Neuronal stem cell (in vitro differentiated cells): ENCODE measurements around the gene PHACTR3.

Experiments
- DNase-seq: peaks from one replicate; pipeline ENCODE4 v3.0.0-alpha.2; 2013; ENCODE audit warnings: low spot score
- H2AFZ ChIP-seq: one replicate; pipeline ENCODE4 v1.6.1; 2013; ENCODE audit warnings: mild to moderate bottlenecking, low read length, inconsistent platforms
- H2AK5ac ChIP-seq: 2 replicates; pipeline ENCODE4 v1.6.1; 2013; ENCODE audit warnings: low read depth, mild to moderate bottlenecking, inconsistent platforms, low read length, moderate library complexity, mixed read lengths
- H2BK120ac ChIP-seq: 2 replicates; pipeline ENCODE4 v1.6.1; 2013; ENCODE audit warnings: low read depth, mild to moderate bottlenecking, inconsistent platforms, low read length, moderate library complexity, mixed read lengths
- H2BK12ac ChIP-seq: one replicate; pipeline ENCODE4 v1.6.1; 2013; ENCODE audit warnings: low read length, inconsistent platforms
- H2BK15ac ChIP-seq: 2 replicates; pipeline ENCODE4 v1.6.1; 2013; ENCODE audit warnings: mild to moderate bottlenecking, low read length, inconsistent platforms, mixed read lengths
- H2BK5ac ChIP-seq: one replicate; pipeline ENCODE4 v1.6.1; 2013; ENCODE audit warnings: inconsistent platforms, mild to moderate bottlenecking, low read length, moderate library complexity
- H3K14ac ChIP-seq: one replicate; pipeline ENCODE4 v1.6.1; 2013; ENCODE audit warnings: low read length, inconsistent platforms
- H3K18ac ChIP-seq: 2 replicates; pipeline ENCODE4 v1.6.1; 2013; ENCODE audit warnings: low read length, inconsistent platforms
- H3K23ac ChIP-seq: 2 replicates; pipeline ENCODE4 v1.6.1; 2013; ENCODE audit warnings: low read depth, mild to moderate bottlenecking, mixed read lengths, low read length, inconsistent platforms; ENCODE audit not compliant: poor library complexity
- H3K27ac ChIP-seq: replicated peaks from 3 replicates; pipeline ENCODE4 v1.5.1; 2013; ENCODE audit warnings: low read length, inconsistent platforms
- H3K27me3 ChIP-seq, 3 experiments: 2 replicates each; pipeline ENCODE4 v1.6.1; 2013; ENCODE audit warnings: low read length in 3 of 3, mild to moderate bottlenecking in 2 of 3, inconsistent platforms in 1 of 3, low read depth in 1 of 3, mixed read lengths in 1 of 3, moderate library complexity in 1 of 3; ENCODE audit not compliant: control insufficient read depth in 3 of 3, insufficient read depth in 3 of 3
- H3K36me3 ChIP-seq, 2 donors: replicated peaks in 1 of 2; 2 replicates each; pipeline ENCODE4 v1.6.1; 2013; ENCODE audit warnings: low read length in 2 of 2; ENCODE audit not compliant: control insufficient read depth in 2 of 2, insufficient read depth in 2 of 2
- H3K4ac ChIP-seq: 2 replicates; pipeline ENCODE4 v1.6.1; 2013; ENCODE audit warnings: inconsistent platforms, mild to moderate bottlenecking, low read length, moderate library complexity
- H3K4me1 ChIP-seq, 2 donors: 1 replicate in 1 of 2; 2 replicates in 1 of 2; pipeline ENCODE4 v1.6.1; 2013; ENCODE audit warnings: low read length in 2 of 2, low read depth in 1 of 2; ENCODE audit not compliant: control insufficient read depth in 2 of 2, insufficient read depth in 1 of 2
- H3K4me2 ChIP-seq: one replicate; pipeline ENCODE4 v1.6.1; 2013; ENCODE audit warnings: mild to moderate bottlenecking, low read length, inconsistent platforms; ENCODE audit not compliant: insufficient read depth, poor library complexity, severe bottlenecking
- H3K4me3 ChIP-seq, 2 donors: 2 replicates each; pipeline ENCODE4 v1.5.1; 2013; ENCODE audit warnings: low read length in 2 of 2, mild to moderate bottlenecking in 2 of 2, inconsistent platforms in 1 of 2, moderate library complexity in 1 of 2
- H3K79me1 ChIP-seq: one replicate; pipeline ENCODE4 v1.6.1; 2013; ENCODE audit warnings: low read depth, mild to moderate bottlenecking, inconsistent platforms, low read length, moderate library complexity
- H3K9ac ChIP-seq: one replicate; pipeline ENCODE4 v1.6.1; 2013; ENCODE audit warnings: mild to moderate bottlenecking, low read depth, low read length, inconsistent platforms; ENCODE audit not compliant: poor library complexity
- H3K9me3 ChIP-seq, 2 donors: replicated peaks in 1 of 2; 2 replicates each; pipeline versions ENCODE3 to v1.6.1; 2013; ENCODE audit warnings: low read length in 2 of 2, mild to moderate bottlenecking in 2 of 2, inconsistent platforms in 1 of 2, low read depth in 1 of 2, mixed read lengths in 1 of 2, moderate library complexity in 1 of 2; ENCODE audit not compliant: control insufficient read depth in 2 of 2, insufficient read depth in 1 of 2
- H4K8ac ChIP-seq: one replicate; pipeline ENCODE4 v1.6.1; 2013; ENCODE audit warnings: low read depth, mild to moderate bottlenecking, inconsistent platforms, low read length, moderate library complexity
- H4K91ac ChIP-seq: one replicate; pipeline ENCODE4 v1.6.1; 2013; ENCODE audit warnings: low read length, low read depth, mild to moderate bottlenecking, inconsistent platforms; ENCODE audit not compliant: poor library complexity
- WGBS, 2 donors: extraction: QIAGEN DNeasy Blood & Tissue Kit; methylation state at CpG; one replicate each; pipeline ENCODE4 v1.1.7; 2013; ENCODE audit warnings: missing lambda C conversion rate in 2 of 2, mixed read lengths in 1 of 2; ENCODE audit not compliant: insufficient read length in 2 of 2, insufficient replicate concordance in 1 of 2; ENCODE audit errors: extremely low coverage in 2 of 2; 5-methylcytosine and 5-hydroxymethylcytosine counted together

The PHACTR3 gene

DNA sequence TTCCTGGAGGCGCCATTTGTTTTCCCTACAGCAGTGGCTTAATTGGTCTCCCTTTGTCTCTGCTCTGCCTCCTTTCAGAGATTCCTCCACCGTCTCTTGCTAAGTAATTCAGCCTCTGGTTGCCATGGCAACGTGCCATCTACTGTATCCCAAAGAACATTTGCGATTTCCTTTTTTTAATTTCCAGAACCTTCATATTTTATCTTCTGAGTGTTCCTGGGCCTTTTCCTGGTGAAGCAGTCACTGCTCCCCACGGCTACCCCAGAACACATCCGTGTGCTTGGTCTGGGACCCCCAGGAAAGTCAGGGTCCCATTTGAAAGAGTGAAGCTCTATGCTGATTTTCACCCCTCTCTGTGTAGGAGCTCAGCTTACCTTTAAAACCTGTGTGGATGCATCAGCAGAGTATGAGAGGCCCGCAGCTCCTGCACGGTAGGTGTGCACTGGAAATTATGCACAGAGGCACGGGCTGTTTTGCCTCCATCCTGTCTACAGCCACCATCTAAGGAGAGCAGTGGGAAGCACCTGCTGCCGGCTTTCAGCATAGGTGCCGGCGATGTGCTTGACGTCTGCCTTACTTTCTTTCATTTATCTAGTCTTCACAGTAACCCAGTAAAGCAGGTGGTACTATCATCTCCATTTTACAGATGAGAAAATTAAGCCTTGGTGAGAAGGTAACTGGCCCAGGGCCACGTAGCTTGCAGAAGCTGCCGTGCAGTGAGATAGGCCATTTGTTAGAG is 206.3 kb downstream of the PHACTR3 start:
- H3K4me3 ChIP-seq = no peak overlapping the region
- H3K36me3 ChIP-seq = no peaks in the 10 kb centered on the region
- H2BK5ac ChIP-seq = no peak overlapping the region
- H3K79me1 ChIP-seq = no peaks in the 10 kb centered on the region
- no peak overlapping the region for H3K4me2 ChIP-seq
- no peak overlapping the region for H3K27ac ChIP-seq
- DNase-seq = peak; percentile 42
- H4K8ac ChIP-seq = no peak overlapping the region
- no peak overlapping the region for H4K91ac ChIP-seq
- no peak overlapping the region for H2BK120ac ChIP-seq
- H3K4ac ChIP-seq = no peak overlapping the region
- peaks cover 0 to 26% (median 0%) of the 10 kb centered on the region in 3 experiments for H3K27me3 ChIP-seq
- H3K4me1 ChIP-seq = peaks cover 0 to 11% of the 10 kb centered on the region in 2 donors
- H3K14ac ChIP-seq = no peak overlapping the region
- no peaks in the 10 kb centered on the region for H3K9me3 ChIP-seq
- H2AK5ac ChIP-seq = no peak overlapping the region
- no peak overlapping the region for H2AFZ ChIP-seq
- no CpG with 5 or more reads among the region's 15 CpGs for WGBS, 2 donors
- H3K18ac ChIP-seq = no peak overlapping the region
- H2BK12ac ChIP-seq = no peak overlapping the region
- H3K9ac ChIP-seq = no peak overlapping the region
- H2BK15ac ChIP-seq = no peak overlapping the region
- no peak overlapping the region for H3K23ac ChIP-seq

DNA sequence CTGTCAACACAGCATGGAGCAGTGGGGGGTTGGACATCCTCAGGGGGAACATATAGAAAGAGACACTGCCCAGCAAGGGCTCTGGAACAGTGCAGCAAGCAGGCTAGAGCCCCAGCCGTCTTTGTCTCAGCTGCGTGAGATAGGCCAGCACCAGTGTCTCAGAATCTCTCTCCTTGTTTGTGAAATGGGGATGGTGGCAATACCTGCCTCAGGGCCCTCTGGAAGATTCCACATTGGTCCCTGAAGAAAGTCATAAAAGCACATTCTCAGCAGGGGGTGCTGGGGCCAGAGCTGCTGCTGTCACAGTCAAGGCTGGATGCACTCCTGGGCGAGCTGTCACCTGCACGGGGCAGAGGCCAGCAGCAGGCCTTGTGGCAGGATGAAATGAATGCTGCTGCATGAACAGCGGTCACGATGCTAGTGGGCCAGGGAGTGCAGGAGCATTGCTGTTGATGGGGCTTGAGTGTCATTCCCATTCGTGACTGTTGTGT is 207.4 kb downstream of the PHACTR3 start:
- Histone ChIP-seq H2BK5ac (no peak overlapping the region), H3K27ac (no peak overlapping the region), H3K79me1 (no peaks in the 10 kb centered on the region), H2AK5ac (peak overlapping the region; percentile 60), H3K4me3 (no peak overlapping the region), H3K27me3 (peaks cover 0 to 27% (median 0%) of the 10 kb centered on the region in 3 experiments), H3K14ac (no peak overlapping the region), H3K18ac (peak overlapping the region; percentile 45), H2BK15ac (no peak overlapping the region), H3K23ac (no peak overlapping the region), H3K4me2 (no peak overlapping the region), H3K4me1 (peaks cover 0 to 11% of the 10 kb centered on the region in 2 donors), H3K9ac (no peak overlapping the region), H3K36me3 (no peaks in the 10 kb centered on the region), H2BK120ac (no peak overlapping the region), H2AFZ (no peak overlapping the region), H3K9me3 (no peaks in the 10 kb centered on the region), H4K8ac (no peak overlapping the region), H3K4ac (no peak overlapping the region), H2BK12ac (no peak overlapping the region), H4K91ac (peak overlapping the region; percentile 1)
- no peak for DNase-seq
- WGBS, 2 donors = no CpG with 5 or more reads among the region's 7 CpGs

DNA sequence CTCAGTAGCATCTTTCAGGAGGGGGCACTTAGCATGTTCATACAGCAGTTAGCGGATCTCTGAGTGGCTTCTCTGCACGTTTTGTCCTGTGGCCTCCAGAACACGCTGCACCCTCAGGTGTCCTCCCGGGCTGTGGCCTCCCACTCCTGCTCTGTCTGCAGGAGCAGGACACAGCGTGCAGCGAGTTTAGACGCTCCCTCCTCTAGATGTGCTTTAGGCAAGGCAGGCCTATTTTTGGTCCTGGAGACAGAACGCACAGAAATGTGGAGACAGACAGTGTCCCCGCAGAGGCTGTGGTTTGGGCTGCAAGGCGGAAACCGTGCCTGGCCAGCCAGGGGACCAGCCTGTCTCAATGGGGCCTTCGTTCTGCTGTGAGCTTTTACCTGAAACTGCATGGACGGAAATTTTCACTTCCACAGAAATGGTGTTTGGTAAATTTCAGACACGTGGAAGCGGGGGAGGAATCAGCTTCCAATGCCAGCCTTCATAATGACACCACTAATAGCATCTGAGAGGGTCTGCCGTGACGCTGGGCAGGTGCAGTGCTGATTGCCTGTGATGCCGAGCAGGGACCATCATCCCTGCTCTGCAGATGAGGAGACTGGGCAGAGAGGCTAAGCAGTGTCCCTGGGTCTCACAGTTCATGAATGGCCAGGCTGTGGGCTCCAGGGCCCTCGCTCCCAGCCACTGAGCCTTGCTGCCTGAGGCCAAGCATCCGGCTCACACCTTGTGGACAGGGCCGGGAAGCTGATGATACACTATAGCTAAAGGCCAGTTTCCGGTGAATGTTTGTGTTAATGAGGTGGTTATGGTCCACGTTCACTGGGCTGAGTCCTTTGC is 208.2 kb downstream of the PHACTR3 start:
- H3K9me3 ChIP-seq = no peaks in the 10 kb centered on the region
- H4K91ac ChIP-seq = peak overlapping the region; percentile 27
- H2BK12ac ChIP-seq = peak overlapping the region; percentile 69
- no peaks in the 10 kb centered on the region for H3K79me1 ChIP-seq
- H3K4me2 ChIP-seq = no peak overlapping the region
- no peak overlapping the region for H2BK5ac ChIP-seq
- H3K23ac ChIP-seq = peak overlapping the region; percentile 44
- peak overlapping the region; percentile 32 for H2AK5ac ChIP-seq
- H3K27ac ChIP-seq = no peak overlapping the region
- no peak overlapping the region for H4K8ac ChIP-seq
- peaks cover 0 to 27% (median 0%) of the 10 kb centered on the region in 3 experiments for H3K27me3 ChIP-seq
- no peak overlapping the region for H3K18ac ChIP-seq
- no peak overlapping the region for H3K9ac ChIP-seq
- no peak overlapping the region for H3K14ac ChIP-seq
- no peak overlapping the region for H2BK15ac ChIP-seq
- H3K4me3 ChIP-seq = no peak overlapping the region
- peaks cover 0 to 11% of the 10 kb centered on the region in 2 donors for H3K4me1 ChIP-seq
- DNase-seq = no peak
- no CpG with 5 or more reads among the region's 23 CpGs for WGBS, 2 donors
- no peaks in the 10 kb centered on the region for H3K36me3 ChIP-seq
- H3K4ac ChIP-seq = no peak overlapping the region
- H2BK120ac ChIP-seq = no peak overlapping the region
- H2AFZ ChIP-seq = no peak overlapping the region
